ENCODE results near the gene CD99L2. TPM values are rescaled to one million over a fixed set of nuclear protein-coding genes. Genes with fewer than 3 reads are reported as not detected.

CD99L2 gene
- total RNA-seq, 1 donor, result 9.6 TPM

DNA sequence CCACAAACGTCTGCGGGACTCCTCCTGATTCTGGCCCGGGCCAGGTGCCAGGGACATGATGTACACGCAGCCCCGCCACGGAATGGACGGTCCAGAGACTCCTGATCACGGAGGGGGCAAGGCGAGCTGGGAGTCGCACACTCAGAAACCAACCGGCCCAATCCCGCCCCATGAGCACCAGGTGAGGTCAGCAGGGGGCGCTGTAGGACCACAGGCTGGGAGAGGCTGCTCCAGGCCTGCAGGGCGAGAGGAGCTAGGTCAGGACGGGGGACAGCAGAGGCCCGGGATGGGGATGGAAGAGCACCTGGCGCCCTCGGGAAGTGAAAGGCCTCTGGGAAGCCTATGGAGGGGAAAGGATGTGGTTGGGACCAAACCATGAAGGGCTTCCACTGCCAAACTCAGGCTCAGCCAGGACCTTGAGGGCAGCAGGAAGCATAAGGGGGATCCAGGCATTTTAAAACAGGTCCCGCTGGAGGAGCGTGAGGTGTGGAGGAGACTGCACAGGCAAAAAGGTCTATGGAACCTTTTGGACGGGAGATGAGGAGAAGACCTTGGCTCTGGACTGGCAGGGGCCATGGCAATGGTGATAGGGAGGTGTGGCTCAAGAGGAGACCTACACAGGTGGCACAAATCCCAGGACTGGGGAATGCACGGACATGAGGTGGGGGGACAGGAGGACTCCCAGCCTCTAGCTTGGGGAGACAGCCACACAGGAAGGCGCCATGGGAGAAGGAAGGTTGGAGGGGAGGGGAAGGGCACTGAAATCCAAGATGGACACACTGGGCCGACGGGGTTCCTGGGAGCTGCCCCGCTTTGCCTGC lies 126.1 kb downstream of the CD99L2 start:
- Histone ChIP-seq H3K9me3 (ENCODE audit: low read depth, low read length) (no peaks in the 10 kb centered on the region), H3K4me1 (ENCODE audit: insufficient read depth, low read length) (peaks cover 13% of the 10 kb centered on the region)

DNA sequence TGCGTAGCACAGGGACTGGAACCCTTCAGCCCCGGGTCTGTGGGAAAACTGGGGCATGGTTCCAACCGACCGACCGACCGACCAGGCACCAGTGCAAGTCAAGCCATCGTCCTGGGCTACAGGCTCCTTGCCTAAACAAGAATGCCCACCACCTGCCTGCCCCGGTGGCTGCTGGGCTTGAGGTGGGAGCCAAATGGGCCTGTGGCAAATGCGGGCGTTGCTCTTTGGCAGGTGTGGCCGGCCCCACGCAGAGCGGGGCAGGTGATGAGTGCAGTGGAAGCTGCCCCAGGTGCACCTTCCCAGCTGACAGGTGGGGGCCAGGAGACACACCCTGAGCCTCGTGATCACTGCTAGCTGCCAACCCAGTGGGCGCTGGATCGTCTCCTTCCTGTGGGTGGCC lies 127.4 kb downstream of the CD99L2 start:
- H3K4me3 ChIP-seq (ENCODE audit: low read length), result no peak overlapping the region
- H3K27me3 ChIP-seq (ENCODE audit: insufficient read depth, low read length), result no peaks in the 10 kb centered on the region
- H3K9me3 ChIP-seq (ENCODE audit: low read depth, low read length), result no peaks in the 10 kb centered on the region
- H3K4me1 ChIP-seq (ENCODE audit: insufficient read depth, low read length), result peaks cover 19% of the 10 kb centered on the region

More for the DNA sequence above, 126.1 kb downstream of the CD99L2 start:
- H3K27me3 ChIP-seq (ENCODE audit: insufficient read depth, low read length), result no peaks in the 10 kb centered on the region
- H3K4me3 ChIP-seq (ENCODE audit: low read length), result no peak overlapping the region

DNA sequence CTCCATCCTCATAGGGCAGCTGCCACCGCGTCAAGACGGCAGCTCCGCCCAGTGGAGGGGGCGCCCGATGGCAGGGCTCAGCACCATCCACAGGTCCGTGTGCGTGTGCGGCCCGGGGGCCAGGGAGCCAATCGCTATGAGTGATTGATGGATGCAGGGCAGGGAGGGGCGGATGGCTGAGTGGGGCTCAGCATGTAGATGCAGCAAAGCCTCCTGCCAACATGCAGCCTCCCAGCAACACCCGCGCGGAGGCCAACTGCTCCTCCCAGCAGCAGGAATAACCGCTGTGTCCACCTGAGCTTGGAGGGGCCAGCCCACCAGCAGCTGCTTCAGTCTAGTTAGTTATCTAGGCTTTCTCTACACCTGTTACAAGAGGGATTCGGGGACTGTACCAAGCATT lies 127.8 kb downstream of the CD99L2 start:
- H3K4me3 ChIP-seq (ENCODE audit: low read length), result no peak overlapping the region
- H3K9me3 ChIP-seq (ENCODE audit: low read depth, low read length), result no peaks in the 10 kb centered on the region
- H3K27me3 ChIP-seq (ENCODE audit: insufficient read depth, low read length), result no peaks in the 10 kb centered on the region
- H3K4me1 ChIP-seq (ENCODE audit: insufficient read depth, low read length), result peaks cover 19% of the 10 kb centered on the region

DNA sequence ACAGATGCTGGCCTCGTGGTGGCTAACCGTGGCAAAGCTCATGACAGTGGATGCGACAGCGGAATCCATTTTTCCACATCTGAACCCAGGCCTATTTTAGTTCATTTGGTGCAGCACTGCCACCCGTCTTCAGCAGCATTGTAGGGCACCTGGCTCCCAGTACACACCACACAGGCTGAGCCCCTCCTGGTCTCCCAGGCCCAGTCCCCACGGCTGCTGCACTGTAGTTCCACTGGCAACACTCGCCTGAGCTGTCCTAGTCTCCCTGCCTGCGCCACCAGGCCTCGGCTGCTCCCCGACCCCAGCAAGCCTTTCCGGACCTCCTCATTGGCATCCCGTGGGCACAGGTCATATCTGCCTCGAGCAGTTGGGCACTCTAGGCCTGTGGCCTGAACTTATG lies 129.1 kb downstream of the CD99L2 start:
- Histone ChIP-seq H3K9me3 (ENCODE audit: low read depth, low read length) (no peaks in the 10 kb centered on the region), H3K4me1 (ENCODE audit: insufficient read depth, low read length) (peaks cover 19% of the 10 kb centered on the region), H3K4me3 (ENCODE audit: low read length) (no peak overlapping the region), H3K27me3 (ENCODE audit: insufficient read depth, low read length) (no peaks in the 10 kb centered on the region)

DNA sequence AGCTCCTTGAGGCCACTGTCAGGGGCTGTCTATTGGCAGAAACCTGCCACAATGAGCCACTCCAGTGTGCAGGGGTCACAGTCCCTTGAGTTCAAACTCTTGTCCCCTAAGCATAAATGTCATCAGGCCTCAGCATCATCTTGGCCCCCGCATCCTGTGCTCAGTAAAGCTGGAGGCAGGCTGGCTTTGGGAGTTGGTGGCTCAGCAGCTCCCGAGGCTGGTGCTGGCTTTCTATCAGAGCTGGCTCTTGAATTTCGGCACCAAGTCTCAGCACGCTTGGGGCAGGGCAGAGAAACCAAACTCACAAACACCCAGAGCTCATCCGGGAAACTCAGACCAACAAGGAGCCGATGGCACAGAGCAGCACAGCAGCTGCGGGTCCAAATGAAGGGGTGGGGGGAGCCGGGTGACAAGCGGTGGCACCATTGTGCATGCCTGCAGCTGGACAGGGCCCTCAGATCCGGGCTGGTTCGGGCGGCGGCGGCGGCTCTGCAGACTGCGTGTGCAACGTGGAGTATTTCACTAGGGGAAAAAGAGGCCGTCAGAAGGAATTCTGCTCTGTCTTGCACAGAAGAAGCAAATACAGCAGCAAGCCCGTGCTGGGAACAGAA lies 129.8 kb downstream of the CD99L2 start:
- Histone ChIP-seq H3K4me3 (ENCODE audit: low read length) (no peak overlapping the region), H3K27me3 (ENCODE audit: insufficient read depth, low read length) (no peaks in the 10 kb centered on the region), H3K9me3 (ENCODE audit: low read depth, low read length) (no peaks in the 10 kb centered on the region), H3K4me1 (ENCODE audit: insufficient read depth, low read length) (peaks cover 19% of the 10 kb centered on the region)

DNA sequence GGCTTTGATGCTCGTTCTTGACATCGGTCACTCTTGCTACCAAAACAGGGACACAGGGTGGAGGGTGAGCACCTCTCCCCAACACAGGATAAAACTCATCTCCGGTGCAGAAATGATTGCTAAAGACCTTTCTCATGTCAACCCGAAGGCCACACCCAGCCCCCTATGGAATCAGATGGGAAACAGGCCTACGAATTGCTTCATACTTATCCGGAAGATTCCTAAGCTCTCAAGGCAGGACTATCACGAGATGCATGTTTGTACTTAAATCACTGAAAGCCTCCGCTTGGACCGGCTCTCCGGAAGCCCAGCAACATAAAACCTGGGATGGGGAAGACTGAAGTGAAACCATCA lies 130.4 kb downstream of the CD99L2 start:
- no peaks in the 10 kb centered on the region for H3K9me3 ChIP-seq (ENCODE audit: low read depth, low read length)
- peaks cover 19% of the 10 kb centered on the region for H3K4me1 ChIP-seq (ENCODE audit: insufficient read depth, low read length)
- no peak overlapping the region for H3K4me3 ChIP-seq (ENCODE audit: low read length)
- H3K27me3 ChIP-seq (ENCODE audit: insufficient read depth, low read length), result no peaks in the 10 kb centered on the region

DNA sequence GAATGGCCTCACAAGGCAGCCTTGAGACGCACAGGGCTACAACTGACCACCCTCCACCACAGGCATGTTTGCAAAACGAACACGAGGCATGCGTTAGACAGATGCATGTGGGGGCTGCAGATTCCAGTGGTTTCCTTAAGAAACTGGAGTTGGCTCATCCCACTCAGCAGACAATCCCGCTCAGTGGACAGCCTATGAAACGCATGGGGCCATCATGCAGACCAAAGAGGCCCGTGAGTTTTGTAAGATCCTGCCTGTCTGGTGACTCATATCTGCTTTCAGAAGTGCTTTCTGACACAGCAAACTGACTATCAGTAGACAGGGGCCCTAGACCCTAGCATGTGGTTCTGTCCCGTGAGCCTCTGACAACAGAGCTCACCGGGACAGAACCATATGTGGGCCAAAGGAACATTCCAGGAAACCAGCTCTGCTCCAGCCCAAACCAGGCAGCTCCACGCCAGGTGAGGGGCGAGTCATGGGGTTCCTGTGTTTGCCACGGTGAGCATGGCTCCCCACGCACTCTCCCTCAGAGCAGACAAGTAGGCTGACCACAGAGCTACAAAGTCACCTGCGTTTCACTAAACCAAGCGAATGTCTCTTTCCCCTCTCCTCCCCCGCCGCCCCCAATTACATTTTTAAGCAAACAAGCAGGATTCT lies 130.9 kb downstream of the CD99L2 start:
- H3K27me3 ChIP-seq (ENCODE audit: insufficient read depth, low read length), result no peaks in the 10 kb centered on the region
- no peaks in the 10 kb centered on the region for H3K9me3 ChIP-seq (ENCODE audit: low read depth, low read length)
- H3K4me1 ChIP-seq (ENCODE audit: insufficient read depth, low read length), result peaks cover 19% of the 10 kb centered on the region
- no peak overlapping the region for H3K4me3 ChIP-seq (ENCODE audit: low read length)

DNA sequence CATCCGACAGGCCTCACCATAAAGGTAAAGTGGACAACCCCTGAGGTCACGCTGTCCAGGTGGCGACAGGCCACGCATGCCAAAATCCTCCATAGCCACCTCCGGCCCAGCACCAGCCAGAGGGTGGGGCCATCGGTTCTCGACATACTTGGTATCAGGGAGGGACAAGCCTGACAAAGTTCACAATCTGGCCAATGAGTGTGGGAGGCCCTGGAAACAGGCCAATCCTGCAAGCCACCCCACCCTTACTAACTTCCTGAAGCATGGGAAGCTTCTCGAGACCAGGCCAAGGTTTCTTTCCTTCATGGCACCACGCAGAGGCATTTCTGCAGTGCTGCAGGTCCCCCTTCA lies 131.4 kb downstream of the CD99L2 start:
- Histone ChIP-seq H3K27me3 (ENCODE audit: insufficient read depth, low read length) (no peaks in the 10 kb centered on the region), H3K9me3 (ENCODE audit: low read depth, low read length) (no peaks in the 10 kb centered on the region), H3K4me3 (ENCODE audit: low read length) (no peak overlapping the region), H3K4me1 (ENCODE audit: insufficient read depth, low read length) (peaks cover 19% of the 10 kb centered on the region)

DNA sequence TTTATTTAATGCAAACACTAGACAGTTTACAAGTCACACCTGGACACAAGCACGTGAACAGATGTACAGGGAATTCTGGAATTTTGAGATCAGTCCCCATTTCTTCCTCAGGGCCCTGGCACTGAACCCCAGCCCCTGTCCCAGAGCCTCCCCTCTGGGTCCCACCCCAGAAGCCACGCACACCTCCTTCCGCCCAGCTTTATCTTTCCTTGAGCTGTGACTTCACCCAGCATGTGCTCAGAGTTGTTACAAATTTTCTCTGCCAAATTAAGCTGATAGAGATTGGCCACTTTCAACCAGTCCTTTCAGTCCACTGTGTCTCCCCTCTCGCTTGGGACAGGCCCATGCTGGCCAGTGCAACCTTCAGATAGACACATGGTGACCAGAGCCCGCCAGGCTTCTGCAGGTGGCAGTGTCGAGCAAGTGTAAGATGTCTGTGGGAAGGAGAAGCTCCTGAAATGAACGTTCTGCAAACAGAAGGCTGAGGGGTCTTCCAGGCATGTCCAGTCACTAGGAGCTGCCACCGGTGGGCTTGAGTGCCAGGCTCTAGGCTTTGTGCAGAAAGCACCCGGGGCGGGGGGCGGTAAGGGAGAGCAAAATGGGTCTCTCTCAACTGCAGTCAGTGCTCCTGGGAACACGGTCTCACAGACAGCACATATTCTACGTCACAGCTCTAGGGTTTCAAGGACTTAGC lies 132.0 kb downstream of the CD99L2 start:
- H3K4me1 ChIP-seq (ENCODE audit: insufficient read depth, low read length), result peaks cover 19% of the 10 kb centered on the region
- H3K4me3 ChIP-seq (ENCODE audit: low read length), result no peak overlapping the region
- no peaks in the 10 kb centered on the region for H3K9me3 ChIP-seq (ENCODE audit: low read depth, low read length)
- H3K27me3 ChIP-seq (ENCODE audit: insufficient read depth, low read length), result no peaks in the 10 kb centered on the region

DNA sequence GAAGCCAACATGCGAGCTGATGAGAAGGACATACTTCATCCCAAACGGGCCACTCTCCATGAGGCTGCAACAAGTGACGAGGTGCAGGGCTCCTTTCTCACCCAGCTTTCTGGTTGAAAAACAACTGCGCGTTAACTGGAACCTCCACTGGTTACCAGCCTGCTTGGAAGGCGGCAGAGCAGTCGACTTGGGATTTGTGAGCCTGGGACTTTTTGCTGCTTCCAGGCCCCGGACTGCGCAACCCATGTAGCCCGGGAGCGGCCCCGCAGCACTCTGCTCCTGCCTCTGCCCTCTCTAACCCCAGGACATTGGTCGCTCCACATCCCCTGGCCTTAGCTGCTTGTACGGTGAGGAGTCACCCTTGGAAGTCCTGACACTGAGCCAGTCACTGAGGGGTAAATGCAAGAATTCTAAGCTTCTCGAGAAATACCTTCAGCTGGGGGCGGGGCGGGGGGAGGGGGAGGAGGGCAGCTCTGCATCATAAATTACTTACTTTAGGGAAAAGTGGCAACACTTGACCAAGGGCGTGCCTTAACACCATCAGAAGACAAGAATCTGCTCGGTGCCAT lies 132.6 kb downstream of the CD99L2 start:
- H3K27me3 ChIP-seq (ENCODE audit: insufficient read depth, low read length), result no peaks in the 10 kb centered on the region
- peaks cover 19% of the 10 kb centered on the region for H3K4me1 ChIP-seq (ENCODE audit: insufficient read depth, low read length)
- no peaks in the 10 kb centered on the region for H3K9me3 ChIP-seq (ENCODE audit: low read depth, low read length)
- H3K4me3 ChIP-seq (ENCODE audit: low read length), result no peak overlapping the region

DNA sequence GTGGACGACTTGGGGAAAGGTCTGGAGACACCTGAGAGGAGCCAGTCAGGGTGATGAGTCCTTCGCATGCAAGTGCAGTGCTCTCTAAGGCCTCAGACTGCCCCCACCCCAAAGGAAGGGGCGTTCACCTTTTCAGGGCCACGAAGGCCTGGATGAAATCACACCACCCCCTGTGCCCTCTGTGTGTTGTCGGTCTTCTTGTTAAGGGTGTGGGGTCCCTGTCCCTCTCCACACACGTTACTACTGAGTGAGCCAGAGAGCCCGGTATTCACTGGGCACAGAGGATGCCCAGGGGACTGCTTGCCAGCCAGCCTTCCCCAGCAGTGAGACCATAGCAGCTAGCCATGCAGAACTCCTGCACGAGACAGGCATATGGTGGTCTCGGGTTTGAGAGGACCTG lies 133.2 kb downstream of the CD99L2 start:
- no peak overlapping the region for H3K4me3 ChIP-seq (ENCODE audit: low read length)
- no peaks in the 10 kb centered on the region for H3K27me3 ChIP-seq (ENCODE audit: insufficient read depth, low read length)
- peaks cover 19% of the 10 kb centered on the region for H3K4me1 ChIP-seq (ENCODE audit: insufficient read depth, low read length)
- no peaks in the 10 kb centered on the region for H3K9me3 ChIP-seq (ENCODE audit: low read depth, low read length)

DNA sequence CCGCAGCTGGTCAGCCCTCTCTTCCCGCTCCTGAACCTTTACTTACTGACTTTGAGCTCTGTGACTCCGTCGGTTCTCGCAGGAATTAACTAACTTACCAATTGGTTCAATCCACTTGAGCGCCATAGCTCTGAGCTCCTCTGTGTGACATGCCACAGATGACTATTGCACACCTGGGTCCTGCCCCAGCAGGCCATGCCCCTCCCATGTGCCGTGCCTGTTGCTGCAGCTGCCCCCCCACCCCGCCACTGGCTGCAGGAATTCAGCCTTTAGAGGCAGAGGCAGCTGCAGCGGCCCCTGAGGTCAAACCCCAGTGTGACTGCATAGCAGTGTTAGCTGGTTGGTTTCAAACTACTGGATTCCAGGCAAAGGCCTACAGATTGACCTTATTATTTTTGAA lies 134.7 kb downstream of the CD99L2 start:
- Histone ChIP-seq H3K4me3 (ENCODE audit: low read length) (no peak overlapping the region), H3K9me3 (ENCODE audit: low read depth, low read length) (no peaks in the 10 kb centered on the region), H3K4me1 (ENCODE audit: insufficient read depth, low read length) (peaks cover 19% of the 10 kb centered on the region), H3K27me3 (ENCODE audit: insufficient read depth, low read length) (no peaks in the 10 kb centered on the region)

DNA sequence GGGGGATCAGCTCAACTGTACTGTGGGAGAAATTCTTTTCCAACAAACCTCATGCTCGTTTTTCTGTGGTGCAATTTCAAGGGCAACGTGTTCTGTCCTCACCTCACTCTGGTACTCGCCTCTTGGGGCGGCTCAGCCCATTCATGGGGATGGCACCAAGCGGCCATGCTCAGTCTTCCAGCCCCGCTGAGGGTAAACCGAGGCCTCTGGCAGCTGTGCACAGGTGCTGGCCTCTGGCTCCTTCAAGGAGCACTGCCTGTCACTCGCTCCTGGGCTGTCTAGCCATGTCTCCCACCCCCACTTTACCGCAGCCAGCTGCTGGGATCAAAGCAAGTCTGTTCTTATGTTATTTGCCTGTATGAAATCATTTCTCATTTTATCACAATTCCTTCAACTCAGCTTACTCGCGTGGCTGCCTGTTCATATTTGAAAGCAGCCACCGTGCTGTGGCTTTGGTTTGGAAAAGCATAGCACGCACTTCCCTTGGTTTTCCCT lies 135.1 kb downstream of the CD99L2 start:
- Histone ChIP-seq H3K4me3 (ENCODE audit: low read length) (no peak overlapping the region), H3K4me1 (ENCODE audit: insufficient read depth, low read length) (peaks cover 16% of the 10 kb centered on the region), H3K9me3 (ENCODE audit: low read depth, low read length) (no peaks in the 10 kb centered on the region), H3K27me3 (ENCODE audit: insufficient read depth, low read length) (no peaks in the 10 kb centered on the region)

DNA sequence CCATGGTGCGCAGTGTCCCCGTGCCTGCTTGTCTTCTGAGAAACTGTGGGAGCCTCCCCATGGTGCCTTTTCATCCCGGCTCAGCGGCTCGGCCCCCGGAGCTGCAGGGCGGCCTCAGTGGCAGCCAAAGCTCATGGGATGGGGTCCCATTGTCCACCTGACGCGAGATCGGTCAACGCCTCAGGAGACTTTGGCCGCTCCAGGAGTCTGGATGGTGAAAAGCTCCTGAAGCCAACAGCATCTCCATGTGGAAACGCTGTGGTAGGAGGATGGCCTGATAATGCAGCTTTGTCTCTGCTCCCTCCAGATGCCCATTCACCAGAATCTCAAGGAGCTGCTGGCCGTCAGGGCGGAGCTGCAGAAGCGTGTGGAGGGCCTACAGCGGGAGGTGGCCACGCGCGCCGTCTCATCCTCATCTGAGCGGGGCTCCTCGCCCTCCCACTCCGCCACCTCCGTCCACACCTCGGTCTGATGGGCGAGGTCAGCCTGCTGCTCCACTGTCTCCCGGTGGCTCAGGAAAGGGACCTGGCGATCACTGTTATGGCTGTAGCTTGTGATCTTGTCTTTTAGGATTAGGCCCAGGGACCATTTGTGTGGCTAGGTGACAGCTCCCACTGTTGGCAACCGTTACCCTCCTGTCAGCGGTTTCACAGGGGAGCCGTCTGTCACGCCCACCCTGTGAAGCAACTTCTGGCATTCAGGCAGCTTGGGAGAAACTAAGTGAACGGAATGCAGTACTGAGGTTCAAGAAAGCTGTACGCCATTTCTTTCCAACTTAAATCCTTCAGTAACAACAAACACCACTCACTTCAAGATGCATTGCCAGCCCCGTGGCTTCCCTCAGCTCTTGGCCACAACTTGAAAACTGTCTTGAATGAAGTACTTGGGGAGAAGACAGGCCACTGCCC lies 136.0 kb downstream of the CD99L2 start:
- H3K27me3 ChIP-seq (ENCODE audit: insufficient read depth, low read length), result no peaks in the 10 kb centered on the region
- H3K9me3 ChIP-seq (ENCODE audit: low read depth, low read length), result no peaks in the 10 kb centered on the region
- peaks cover 7% of the 10 kb centered on the region for H3K4me1 ChIP-seq (ENCODE audit: insufficient read depth, low read length)
- H3K4me3 ChIP-seq (ENCODE audit: low read length), result no peak overlapping the region
